SU-DHL-6 (cell line): ENCODE measurements around the gene EXT2.

Source experiments
- H2AFZ ChIP-seq: fragments of 200-600 bp; sonication (generic); 2 replicates; pipeline ENCODE4 v1.6.1; 2014; ENCODE audit warnings: low read depth, mild to moderate bottlenecking, moderate library complexity, mixed read lengths, antibody characterized with exemption, low read length; ENCODE audit not compliant: severe bottlenecking
- H3F3A ChIP-seq: fragments of 200-600 bp; shearing (Covaris generic); 2 replicates; pipeline ENCODE4 v1.6.0; 2016; ENCODE audit warnings: antibody characterized with exemption, mild to moderate bottlenecking; ENCODE audit not compliant: insufficient read depth
- H3K27ac ChIP-seq: fragments of 200-600 bp; sonication (generic); 2 replicates; pipeline ENCODE4 v1.5.1; 2016; ENCODE audit warnings: low read depth, mild to moderate bottlenecking, low read length, moderate library complexity, mixed read lengths
- H3K27me3 ChIP-seq: fragments of 200-600 bp; sonication (generic), shearing (Covaris generic); 2 replicates; pipeline ENCODE4 v1.6.0; 2014; ENCODE audit warnings: mild to moderate bottlenecking, low read length
- H3K36me3 ChIP-seq: fragments of 200-600 bp; sonication (generic); 2 replicates; pipeline ENCODE4 v1.6.1; 2014; ENCODE audit warnings: mild to moderate bottlenecking, low read length, mixed read lengths
- H3K4me2 ChIP-seq: fragments of 300-600, 200-600 bp; shearing (Covaris generic), sonication (generic); 2 replicates; pipeline ENCODE4 v1.6.0; 2014; ENCODE audit warnings: low read length, low read depth, mild to moderate bottlenecking; ENCODE audit not compliant: poor library complexity, severe bottlenecking
- H3K4me3 ChIP-seq: fragments of 200-600 bp; sonication (generic); 2 replicates; pipeline ENCODE4 v1.5.1; 2014; ENCODE audit warnings: antibody characterized with exemption, low read length, mild to moderate bottlenecking, mixed read lengths; ENCODE audit not compliant: insufficient read depth, poor library complexity, severe bottlenecking
- H3K79me2 ChIP-seq: fragments of 200-600 bp; sonication (generic); 2 replicates; pipeline ENCODE4 v1.6.1; 2014; ENCODE audit warnings: mild to moderate bottlenecking, low read length, moderate library complexity; ENCODE audit not compliant: insufficient read depth
- H3K9ac ChIP-seq: fragments of 200-600 bp; sonication (generic); 2 replicates; pipeline ENCODE4 v1.7.0; 2014; ENCODE audit warnings: mild to moderate bottlenecking, low read length
- H3K9me2 ChIP-seq: fragments of 200-600 bp; sonication (generic); replicated peaks from 2 replicates; pipeline ENCODE4 v1.6.1; 2014; ENCODE audit warnings: low read length; ENCODE audit not compliant: insufficient read depth
- H3K9me3 ChIP-seq: fragments of 200-600 bp; sonication (generic); 2 replicates; pipeline ENCODE4 v1.6.1; 2014; ENCODE audit warnings: low read length, mixed read lengths; ENCODE audit not compliant: insufficient read depth
- H4K20me1 ChIP-seq: fragments of 200-600 bp; sonication (generic); 2 replicates; pipeline ENCODE4 v1.6.1; 2014; ENCODE audit warnings: low read depth, mild to moderate bottlenecking, antibody characterized with exemption, low read length, moderate library complexity, mixed read lengths
- EZH2phosphoT487 ChIP-seq: fragments of 200-600 bp; sonication (generic), shearing (Covaris generic); conservative IDR thresholded peaks from 2 replicates; pipeline ENCODE4 v1.6.1; 2018; ENCODE audit warnings: mild to moderate bottlenecking, antibody characterized with exemption, low read length, moderate library complexity, mixed read lengths
- TF ChIP-seq, protein P1 (sequence below): fragments of 200-600 bp; sonication (generic); IDR thresholded peaks from one replicate; pipeline ENCODE4 v1.5.1; 2017; ENCODE audit warnings: antibody characterized with exemption, mild to moderate bottlenecking, low read length, moderate library complexity; ENCODE audit not compliant: insufficient read depth, poor library complexity, severe bottlenecking

The EXT2 gene

DNA sequence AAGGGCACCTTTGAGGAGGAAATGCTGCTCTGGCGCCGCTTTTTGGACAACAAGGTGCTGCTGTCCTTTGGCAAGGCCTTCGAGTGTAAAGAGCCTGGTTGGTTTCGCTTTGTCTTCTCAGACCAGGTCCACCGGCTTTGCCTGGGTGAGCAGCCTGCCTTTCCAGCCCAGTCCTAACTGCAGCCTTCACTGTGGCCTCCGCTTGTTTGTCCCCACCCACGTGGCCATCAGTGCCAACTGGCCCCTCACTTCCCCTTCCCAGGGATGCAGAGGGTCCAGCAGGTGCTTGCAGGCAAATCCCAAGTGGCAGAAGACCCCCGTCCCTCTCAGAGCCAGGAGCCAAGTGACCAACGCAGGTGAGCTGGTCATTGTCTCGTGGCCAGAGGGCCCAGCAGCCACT, 12.0 kb upstream of the EXT2 start:
- TF ChIP-seq, protein P1, sequence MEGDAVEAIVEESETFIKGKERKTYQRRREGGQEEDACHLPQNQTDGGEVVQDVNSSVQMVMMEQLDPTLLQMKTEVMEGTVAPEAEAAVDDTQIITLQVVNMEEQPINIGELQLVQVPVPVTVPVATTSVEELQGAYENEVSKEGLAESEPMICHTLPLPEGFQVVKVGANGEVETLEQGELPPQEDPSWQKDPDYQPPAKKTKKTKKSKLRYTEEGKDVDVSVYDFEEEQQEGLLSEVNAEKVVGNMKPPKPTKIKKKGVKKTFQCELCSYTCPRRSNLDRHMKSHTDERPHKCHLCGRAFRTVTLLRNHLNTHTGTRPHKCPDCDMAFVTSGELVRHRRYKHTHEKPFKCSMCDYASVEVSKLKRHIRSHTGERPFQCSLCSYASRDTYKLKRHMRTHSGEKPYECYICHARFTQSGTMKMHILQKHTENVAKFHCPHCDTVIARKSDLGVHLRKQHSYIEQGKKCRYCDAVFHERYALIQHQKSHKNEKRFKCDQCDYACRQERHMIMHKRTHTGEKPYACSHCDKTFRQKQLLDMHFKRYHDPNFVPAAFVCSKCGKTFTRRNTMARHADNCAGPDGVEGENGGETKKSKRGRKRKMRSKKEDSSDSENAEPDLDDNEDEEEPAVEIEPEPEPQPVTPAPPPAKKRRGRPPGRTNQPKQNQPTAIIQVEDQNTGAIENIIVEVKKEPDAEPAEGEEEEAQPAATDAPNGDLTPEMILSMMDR: no peak
- no peak for TF ChIP-seq EZH2phosphoT487

GRCh38 chr11:44083906-44084305, 11.6 kb upstream of the EXT2 start:
- Histone ChIP-seq H3K27ac (no peak overlapping the region), H3K36me3 (no peaks in the 10 kb centered on the region), H3K4me2 (no peak overlapping the region), H3K4me3 (no peak overlapping the region), H3K9me3 (no peaks in the 10 kb centered on the region), H3K9me2 (no peaks in the 10 kb centered on the region), H3F3A (no peaks in the 10 kb centered on the region), H3K79me2 (no peaks in the 10 kb centered on the region), H4K20me1 (no peaks in the 10 kb centered on the region), H3K9ac (no peak overlapping the region), H2AFZ (no peak overlapping the region), H3K27me3 (no peaks in the 10 kb centered on the region)
- TF ChIP-seq, protein P1: no peak
- TF ChIP-seq EZH2phosphoT487: no peak

More for the DNA sequence above, 12.0 kb upstream of the EXT2 start:
- Histone ChIP-seq H3K36me3 (no peaks in the 10 kb centered on the region), H3K9me3 (no peaks in the 10 kb centered on the region), H3K9me2 (no peaks in the 10 kb centered on the region), H3K4me3 (no peak overlapping the region), H3F3A (no peaks in the 10 kb centered on the region), H3K9ac (no peak overlapping the region), H2AFZ (no peak overlapping the region), H3K79me2 (no peaks in the 10 kb centered on the region), H4K20me1 (no peaks in the 10 kb centered on the region), H3K4me2 (no peak overlapping the region), H3K27ac (no peak overlapping the region), H3K27me3 (no peaks in the 10 kb centered on the region)

DNA sequence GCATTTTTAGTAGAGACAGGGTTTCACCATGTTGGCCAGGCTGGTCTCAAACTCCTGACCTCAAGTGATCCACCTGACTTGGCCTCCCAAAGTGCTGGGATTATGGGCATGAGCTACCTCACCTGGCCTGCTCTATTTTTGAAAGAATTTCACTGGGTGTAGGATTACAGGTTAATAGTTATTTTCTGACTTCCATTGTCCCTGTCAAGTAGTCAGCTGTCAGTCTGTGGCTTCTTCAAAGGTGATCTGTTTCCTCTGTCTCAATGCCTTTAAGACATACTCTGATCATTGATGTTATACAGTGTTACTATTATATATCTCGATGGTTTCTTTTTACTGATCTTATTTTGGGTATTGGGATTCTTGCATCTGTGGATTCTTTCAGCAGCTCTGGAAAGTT, 10.1 kb upstream of the EXT2 start:
- no peak overlapping the region for H3K4me2 ChIP-seq
- no peaks in the 10 kb centered on the region for H3K9me3 ChIP-seq
- H4K20me1 ChIP-seq: no peaks in the 10 kb centered on the region
- H3K9ac ChIP-seq: no peak overlapping the region
- no peaks in the 10 kb centered on the region for H3F3A ChIP-seq
- no peaks in the 10 kb centered on the region for H3K27me3 ChIP-seq
- no peaks in the 10 kb centered on the region for H3K79me2 ChIP-seq
- no peak overlapping the region for H3K27ac ChIP-seq
- no peak overlapping the region for H3K4me3 ChIP-seq
- TF ChIP-seq, protein P1: no peak
- H3K36me3 ChIP-seq: no peaks in the 10 kb centered on the region
- H3K9me2 ChIP-seq: no peaks in the 10 kb centered on the region
- no peak overlapping the region for H2AFZ ChIP-seq

GRCh38 chr11:44088377-44088776, 7.1 kb upstream of the EXT2 start:
- no peak for TF ChIP-seq EZH2phosphoT487
- TF ChIP-seq, protein P1: no peak
- no peaks in the 10 kb centered on the region for H3K9me2 ChIP-seq
- H3K4me3 ChIP-seq: no peak overlapping the region

More at GRCh38 chr11:44088377-44088776, 7.1 kb upstream of the EXT2 start:
- Histone ChIP-seq H3F3A (no peaks in the 10 kb centered on the region), H4K20me1 (no peaks in the 10 kb centered on the region), H3K9ac (no peak overlapping the region), H3K27ac (no peak overlapping the region), H2AFZ (no peak overlapping the region), H3K79me2 (no peaks in the 10 kb centered on the region), H3K4me2 (no peak overlapping the region), H3K9me3 (no peaks in the 10 kb centered on the region), H3K27me3 (no peaks in the 10 kb centered on the region), H3K36me3 (no peaks in the 10 kb centered on the region)
